Activated CD4-positive, CD25-positive, alpha-beta regulatory T cell treated with anti-CD3 and anti-CD28 coated beads, Interleukin-2, amount 50 U/mL, for 24 hours (primary cell): ENCODE results near the gene ZNF134.

Experiments used
- ATAC-seq, 2 donors: fragments of 150-1000 bp; cut with Tn5 transposase; one replicate each; pipeline ENCODE4 v1.10.0; 2021; ENCODE audit warnings: mild to moderate bottlenecking in 1 of 2, moderate library complexity in 1 of 2

ZNF134 gene

DNA sequence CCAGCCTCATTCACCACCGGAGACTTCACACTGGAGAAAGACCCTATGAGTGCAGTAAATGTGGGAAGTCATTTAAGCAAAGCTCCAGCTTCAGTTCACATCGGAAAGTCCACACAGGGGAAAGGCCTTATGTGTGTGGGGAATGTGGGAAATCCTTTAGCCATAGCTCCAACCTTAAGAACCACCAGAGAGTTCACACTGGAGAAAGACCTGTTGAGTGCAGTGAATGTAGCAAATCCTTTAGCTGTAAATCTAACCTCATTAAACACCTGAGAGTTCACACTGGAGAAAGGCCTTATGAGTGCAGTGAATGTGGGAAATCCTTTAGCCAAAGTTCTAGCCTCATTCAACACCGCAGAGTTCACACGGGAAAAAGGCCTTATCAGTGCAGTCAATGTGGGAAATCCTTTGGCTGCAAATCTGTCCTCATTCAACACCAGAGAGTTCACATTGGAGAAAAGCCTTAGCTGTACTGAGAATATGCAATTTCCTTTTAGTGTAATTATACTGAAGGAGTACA lies 27.7 kb downstream of the ZNF134 start:
- no peak for ATAC-seq

DNA sequence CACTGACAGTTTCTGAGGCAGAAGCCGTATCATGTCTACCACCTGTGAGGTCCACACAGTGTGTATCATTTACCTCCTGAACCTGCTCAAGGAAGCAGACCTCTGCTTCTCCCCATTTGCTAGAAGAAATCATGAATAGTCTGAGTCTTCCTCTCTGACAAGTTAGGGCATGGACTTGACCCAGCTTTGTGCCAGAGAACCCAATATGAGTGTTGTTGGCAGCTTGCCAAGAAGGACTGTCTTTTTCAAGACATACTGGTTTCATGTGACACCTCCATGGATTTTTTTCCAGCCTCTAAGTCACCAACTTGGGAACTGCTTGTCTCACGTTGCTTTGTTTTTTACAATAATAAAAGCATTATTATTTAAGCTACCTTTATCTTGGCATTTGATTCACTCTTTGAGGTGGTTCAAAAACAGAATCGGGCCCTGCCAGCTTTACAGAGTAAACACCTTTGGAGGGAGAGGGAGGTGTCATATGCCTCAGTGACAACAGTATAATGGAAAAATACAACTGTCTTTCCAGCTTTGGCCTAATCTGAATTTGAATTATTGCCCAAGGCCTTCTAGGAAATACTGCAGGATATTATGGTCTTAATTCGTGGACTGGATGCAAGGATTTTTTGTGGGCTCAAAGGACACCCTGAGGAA lies 28.5 kb downstream of the ZNF134 start:
- ATAC-seq = no peak

DNA sequence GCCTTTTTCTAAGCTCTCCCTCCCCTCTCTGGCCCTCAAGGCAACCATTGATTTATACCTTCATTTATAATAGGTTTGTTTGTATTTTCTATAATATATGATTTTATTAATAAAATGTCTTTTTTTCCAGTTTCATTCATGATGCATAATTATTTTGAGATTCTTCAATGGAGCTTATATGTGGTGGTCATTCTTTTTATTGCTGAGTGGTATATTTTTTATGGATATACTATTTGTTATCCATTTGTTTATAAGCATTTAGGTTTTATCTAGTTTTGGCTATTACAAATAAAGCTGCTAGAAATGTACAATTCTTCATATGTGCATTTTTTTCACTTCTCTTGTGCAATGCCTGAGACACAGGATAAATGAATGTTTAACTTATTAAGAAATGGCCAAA lies 29.7 kb downstream of the ZNF134 start:
- no peak for ATAC-seq

DNA sequence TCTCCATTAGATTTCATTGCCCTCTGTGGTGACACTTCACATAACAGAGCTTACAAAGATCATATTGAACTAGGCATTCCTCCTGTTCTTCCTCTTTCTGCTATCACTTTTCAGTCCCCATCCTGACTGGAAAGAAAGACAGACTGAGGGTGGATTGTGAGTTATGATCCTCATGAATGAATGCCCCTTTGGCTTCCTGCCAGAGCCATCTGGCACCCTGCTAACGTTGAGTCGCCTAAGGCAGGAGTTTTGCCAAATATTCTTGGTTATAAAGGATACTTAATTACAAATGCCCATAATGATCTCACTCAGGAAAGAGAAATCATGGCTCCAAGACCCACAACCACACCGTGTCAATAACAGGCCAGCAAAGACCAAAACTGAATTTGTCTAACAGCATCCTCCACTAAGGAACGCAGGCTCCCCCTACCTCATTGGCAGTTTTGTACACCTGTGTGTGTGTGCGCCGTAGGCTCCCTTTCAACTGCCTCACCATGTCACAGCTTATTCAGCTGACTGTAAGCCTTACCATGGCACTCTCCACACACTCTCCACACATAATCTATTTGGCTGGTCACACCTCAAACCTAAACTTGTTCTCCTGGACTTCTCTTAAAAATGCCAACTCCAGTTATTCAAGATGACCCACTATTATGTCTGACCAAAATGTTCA lies 34.4 kb downstream of the ZNF134 start:
- no peak for ATAC-seq

DNA sequence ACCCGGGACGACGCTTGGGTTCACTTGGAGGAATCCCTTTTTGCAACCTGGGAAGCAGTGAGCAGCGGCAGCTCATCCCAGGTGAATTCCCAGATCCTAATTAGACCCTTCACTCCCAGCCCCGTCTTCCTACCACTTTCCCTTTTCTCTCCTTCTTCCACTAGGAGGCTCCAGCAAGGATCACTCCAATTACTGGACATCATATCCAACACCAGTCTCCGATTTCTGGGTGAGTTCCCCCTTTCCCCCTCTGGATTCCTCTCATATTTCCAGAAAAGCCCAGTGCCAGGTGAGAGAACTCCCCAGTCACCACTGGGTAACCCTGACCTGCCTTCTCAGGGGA lies 37.6 kb downstream of the ZNF134 start:
- no peak for ATAC-seq

DNA sequence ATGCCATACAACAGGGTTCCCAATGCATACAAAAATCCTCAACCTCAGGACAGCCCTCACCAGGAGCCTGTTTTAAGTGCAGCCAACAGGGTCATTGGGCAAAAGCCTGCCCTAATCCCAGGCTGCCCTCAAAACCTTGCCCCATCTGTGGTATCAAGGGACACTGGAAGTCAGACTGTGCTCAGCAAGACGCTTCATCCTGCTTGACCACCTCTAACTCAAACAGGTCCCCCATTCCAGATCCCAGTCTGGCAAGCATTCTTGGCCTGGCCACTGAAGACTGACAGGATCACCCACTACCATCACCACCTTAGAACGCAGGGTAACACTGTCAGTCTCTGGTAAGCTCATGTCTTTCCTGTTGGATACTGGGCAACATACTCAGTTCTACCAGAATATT lies 39.6 kb downstream of the ZNF134 start:
- no peak for ATAC-seq

DNA sequence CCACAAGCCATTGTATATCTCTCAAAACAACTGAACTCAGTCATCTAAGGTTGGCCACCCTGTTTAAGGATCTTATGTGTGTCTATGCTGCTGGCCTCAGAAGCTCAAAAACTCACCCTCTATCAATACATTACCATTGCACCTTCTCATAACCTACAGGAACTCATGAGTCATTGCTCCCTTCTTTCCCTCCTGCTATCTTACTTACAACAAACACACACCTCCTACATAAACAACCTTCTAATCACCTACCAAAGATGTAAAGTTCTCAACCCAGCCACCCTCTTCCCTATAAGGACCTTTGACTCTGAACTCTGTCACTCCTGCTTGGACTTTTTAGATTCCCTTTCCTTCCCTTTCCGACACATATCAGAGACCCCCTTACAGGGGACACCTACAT lies 41.4 kb downstream of the ZNF134 start:
- no peak for ATAC-seq

DNA sequence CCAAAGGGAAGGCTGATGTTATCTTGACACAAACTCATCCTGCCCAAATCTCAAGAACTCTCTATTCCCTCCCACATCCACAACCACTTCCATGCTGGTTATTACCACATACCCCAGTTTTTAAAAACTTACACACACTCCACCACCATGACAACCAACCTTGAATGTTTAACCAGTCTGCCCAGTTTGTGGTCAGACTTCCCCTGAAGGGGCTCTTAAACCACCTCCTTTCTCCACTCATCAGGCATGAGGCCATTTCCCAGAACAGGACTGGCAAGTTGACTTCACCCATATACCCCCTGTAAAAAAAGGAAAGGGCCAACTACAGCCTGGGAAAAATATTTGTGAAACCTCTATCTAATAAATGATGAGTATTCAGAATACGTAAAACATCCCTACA lies 42.3 kb downstream of the ZNF134 start:
- no peak for ATAC-seq

DNA sequence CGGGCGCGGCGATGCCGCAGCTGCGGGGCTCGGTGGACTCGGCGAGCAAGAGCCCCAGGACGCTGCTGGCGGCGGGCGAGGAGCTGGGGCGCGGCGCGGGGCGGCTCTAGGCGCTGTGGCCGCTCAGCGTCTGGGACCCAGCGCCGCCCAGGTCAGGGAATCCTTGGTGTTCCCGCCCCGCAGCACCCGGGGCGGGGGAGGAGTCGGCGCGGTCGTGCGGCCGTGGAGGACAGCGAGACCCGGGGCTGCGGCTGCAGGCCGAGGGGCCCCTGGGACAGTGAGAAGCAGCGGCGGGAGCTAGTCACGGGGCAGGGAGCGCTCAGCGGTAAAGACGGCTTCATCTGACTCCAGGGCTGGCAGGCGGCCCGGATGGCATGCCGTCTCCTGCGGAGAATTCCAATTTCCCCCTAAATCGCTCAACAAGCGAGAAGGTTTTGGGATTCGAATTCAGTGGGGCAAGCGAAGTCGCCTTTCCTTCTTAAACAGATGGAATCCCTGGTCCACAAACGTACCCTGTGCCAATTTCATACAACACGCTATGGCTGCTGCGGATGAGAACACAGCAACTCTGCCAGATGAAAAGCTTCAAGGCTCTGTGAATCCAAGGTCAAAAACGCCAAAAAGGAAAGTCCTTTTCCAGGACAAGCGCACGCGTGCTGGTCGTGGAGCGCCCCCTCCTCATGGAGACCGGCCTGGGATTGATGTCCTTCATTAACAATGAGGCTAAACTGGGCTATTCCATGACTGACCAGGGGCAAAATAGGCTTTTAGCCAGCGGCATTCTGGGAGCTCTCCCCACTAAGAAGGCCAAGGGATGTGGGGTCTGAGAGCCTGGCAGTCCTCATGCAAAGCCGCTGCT lies 50.5 kb downstream of the ZNF134 start:
- ATAC-seq = no peak

DNA sequence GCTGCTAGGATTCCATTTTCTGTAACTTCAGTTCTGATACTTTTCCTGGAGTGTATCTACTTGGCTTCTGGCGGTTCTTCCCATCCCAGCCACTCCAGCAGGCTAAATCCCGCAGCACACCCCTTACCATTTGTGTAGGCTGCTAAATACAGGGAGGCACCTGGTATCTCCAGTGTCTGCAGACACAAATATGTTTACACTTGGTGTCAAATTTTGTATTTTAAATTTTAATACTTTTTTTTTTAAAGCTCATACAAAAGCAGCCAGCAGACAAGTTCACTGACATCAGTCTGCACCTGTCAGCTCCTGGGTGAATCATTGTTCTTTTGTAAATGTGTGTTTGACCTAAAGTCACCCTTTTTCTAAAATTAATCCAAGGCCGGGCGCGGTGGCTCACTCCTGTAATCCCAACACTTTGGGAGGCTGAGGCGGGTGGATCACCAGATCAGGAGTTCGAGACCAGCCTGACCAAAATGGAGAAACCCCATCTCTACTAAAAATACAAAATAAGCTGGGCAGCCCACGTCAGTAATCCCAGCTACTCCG lies 51.3 kb downstream of the ZNF134 start:
- no peak for ATAC-seq

DNA sequence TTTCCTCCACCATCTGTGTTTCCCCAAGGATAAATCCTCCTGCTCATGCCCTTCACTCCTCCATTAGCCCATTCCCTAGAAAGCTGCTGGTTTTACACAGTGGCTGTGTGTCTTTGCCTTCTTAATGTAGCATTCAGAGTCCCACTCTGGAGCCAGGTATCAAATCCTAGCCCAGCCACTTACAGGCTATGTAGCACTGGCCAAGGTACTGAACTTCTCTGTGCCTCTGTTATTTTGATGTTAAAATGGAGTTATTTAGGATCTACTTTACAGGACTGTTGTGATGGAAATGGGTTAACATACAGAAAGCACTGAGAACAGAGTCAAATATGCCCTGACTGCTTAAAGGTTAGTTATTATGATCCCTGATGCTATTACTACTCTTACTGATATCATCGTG lies 53.2 kb downstream of the ZNF134 start:
- no peak for ATAC-seq

DNA sequence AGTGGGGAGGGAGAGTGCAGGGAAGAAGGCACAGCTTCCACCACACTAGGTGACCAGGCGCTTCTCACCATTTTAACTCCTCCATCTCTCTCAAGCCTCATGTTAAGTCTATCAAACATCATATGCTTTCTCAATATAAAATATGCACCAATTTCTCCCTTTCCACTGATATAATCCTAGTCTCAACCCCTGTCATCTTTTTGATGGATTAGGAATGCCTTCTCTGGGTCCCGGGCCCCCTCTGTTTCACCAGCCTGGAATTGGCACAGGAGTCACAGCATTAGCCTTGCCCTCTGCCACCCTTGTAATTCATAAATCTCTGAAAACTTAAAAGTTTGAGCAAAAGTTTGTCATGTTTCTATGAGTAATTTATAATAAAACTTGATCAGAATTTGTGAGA lies 54.6 kb downstream of the ZNF134 start, which contains the start of gene ZSCAN4:
ZSCAN4 (plus strand) TSS at position 301 of the 400 bp plus-strand sequence. CDS start 7,211 bp downstream, outside the sequence.
- ATAC-seq = no peak

DNA sequence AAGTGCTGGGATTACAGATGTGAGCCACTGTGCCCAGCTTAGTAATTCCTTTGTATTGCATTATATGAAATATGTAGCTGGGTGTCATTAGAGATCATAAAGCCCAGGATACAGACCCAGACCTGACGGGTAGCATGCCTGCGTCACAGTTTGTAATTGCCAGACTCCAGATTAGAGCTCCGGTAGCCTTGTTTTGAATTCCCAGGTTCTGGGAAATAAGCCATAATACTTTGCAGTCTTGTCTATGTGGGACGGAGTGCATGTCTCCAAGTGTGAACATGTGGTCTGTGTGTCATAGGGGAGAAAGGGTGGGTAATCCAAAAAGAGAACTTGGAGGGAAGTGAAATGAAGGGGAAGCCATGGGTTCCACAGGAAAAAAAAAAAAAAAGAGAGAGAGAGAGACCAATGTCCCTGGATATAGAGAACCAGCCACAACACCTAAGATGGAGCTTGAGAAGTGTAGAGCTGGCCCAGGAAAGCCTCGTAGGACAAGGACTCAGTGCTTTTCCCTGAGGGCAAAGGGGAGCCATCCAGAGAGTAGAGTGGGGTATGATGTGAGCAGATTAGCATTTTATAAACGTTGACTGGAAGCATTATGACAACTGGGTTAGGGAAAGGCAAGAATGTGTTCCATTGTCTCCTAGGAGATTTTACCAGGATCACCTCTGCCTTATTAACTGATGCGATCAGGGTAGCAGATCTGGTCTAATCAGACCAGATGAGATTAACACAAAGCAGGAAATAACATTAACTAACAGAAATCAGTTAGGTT lies 57.3 kb downstream of the ZNF134 start:
- no peak for ATAC-seq

DNA sequence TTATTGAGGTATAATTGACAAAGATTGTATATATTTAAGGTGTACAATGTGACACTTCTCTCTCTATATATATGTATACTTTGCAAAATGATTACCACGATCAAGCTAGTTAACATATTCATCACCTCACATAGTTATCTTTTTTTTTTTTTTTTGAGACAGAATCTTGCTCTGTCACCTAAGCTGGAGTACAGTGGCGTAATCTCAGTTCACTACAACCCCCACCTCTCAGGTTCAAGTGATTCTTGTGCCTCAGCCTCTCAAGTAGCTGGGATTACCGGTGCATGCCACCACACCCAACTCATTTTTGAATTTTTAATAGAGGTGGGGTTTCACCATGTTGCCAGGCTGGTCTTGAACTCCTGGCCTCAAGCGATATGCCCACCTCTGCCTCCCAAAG lies 58.4 kb downstream of the ZNF134 start:
- no peak for ATAC-seq
